GM13977 (cell line): Measurements from ENCODE around the gene TAX1BP3.

Experiments used
- DNase-seq: peaks from one replicate; pipeline ENCODE4 v3.0.0; 2012; ENCODE audit warnings: low spot score
- in situ Hi-C: fragments of 300-500 bp; cut with MboI; formaldehyde crosslinking; loops from one replicate; pipeline ENCODE4 v1.12.0; 2022; ENCODE audit warnings: low sequenced_read_pairs, low pct_unique_long_range_greater_than_20kb, mixed read lengths, inconsistent platforms; ENCODE audit not compliant: unreplicated experiment
- TF ChIP-seq, protein P1 (sequence below): IDR thresholded peaks from 2 replicates; pipeline ENCODE4 v1.5.1; 2012; ENCODE audit warnings: mild to moderate bottlenecking, control low read depth; ENCODE audit not compliant: insufficient read depth; ENCODE audit errors: extremely low read depth, missing control alignments

TAX1BP3 gene

DNA sequence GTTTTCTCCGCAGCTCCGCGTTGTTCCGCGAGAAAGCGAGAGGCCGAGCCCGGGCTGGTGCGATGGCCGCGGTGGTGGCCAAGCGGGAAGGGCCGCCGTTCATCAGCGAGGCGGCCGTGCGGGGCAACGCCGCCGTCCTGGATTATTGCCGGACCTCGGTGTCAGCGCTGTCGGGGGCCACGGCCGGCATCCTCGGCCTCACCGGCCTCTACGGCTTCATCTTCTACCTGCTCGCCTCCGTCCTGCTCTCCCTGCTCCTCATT, 638 bp upstream of the TAX1BP3 start:
- in situ Hi-C loops, result loop anchor here (25.0 kb wide), 1 partner anchor 632 kb away; no protein-coding TSS in a partner anchor
- TF ChIP-seq, protein P1, sequence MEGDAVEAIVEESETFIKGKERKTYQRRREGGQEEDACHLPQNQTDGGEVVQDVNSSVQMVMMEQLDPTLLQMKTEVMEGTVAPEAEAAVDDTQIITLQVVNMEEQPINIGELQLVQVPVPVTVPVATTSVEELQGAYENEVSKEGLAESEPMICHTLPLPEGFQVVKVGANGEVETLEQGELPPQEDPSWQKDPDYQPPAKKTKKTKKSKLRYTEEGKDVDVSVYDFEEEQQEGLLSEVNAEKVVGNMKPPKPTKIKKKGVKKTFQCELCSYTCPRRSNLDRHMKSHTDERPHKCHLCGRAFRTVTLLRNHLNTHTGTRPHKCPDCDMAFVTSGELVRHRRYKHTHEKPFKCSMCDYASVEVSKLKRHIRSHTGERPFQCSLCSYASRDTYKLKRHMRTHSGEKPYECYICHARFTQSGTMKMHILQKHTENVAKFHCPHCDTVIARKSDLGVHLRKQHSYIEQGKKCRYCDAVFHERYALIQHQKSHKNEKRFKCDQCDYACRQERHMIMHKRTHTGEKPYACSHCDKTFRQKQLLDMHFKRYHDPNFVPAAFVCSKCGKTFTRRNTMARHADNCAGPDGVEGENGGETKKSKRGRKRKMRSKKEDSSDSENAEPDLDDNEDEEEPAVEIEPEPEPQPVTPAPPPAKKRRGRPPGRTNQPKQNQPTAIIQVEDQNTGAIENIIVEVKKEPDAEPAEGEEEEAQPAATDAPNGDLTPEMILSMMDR, result no peak

DNA sequence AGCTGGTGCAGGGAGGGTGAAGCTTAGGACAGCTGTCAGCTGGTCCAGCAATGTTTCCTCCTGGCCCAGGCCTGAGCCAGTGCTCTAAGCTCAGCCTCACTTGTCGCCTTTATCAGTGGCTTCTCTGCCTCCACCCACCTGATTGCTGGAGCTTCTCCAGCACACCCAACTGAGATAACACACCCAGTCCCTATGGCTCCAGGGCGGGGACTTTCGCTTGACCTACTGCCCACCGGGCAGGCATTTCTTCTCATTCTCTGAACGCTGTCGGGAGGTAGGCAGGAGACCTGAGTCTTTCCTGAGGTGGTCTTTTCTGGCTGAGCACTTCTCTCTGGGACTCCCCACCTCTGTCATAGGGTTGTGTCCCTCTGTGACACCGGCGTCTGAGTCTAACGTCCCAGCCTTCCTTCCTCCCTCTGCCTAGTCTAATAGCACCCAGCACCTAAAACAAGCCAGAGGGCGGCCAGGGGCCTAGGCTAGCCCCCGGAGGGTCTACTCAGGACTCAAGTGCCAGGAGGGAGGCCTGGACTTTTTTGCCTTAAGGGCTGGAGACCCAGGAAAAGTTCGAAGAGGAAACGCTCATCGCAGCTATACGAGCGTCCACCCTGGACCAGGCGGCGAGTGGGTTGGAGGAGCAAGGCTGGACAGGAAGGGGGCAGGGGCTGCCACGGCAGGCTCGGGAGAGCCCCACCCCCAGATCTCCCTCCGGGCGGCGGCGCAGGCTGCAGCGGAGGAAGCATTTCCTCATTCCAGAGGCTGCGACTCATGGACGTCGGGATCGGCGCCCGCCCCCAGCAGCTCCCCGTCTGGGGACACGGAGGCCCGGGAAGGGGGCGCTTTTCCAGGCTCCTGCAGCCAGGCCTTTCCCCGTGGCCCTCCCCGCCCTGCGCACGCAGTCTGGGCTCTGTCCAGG, 756 bp downstream of the TAX1BP3 start:
- in situ Hi-C loops, result loop anchor here (25.0 kb wide), 1 partner anchor 630 kb away; no protein-coding TSS in a partner anchor
- TF ChIP-seq, protein P1, result peak; percentile 0
- DNase-seq, result no peak

More for the DNA sequence above, 638 bp upstream of the TAX1BP3 start:
- DNase-seq, result no peak

DNA sequence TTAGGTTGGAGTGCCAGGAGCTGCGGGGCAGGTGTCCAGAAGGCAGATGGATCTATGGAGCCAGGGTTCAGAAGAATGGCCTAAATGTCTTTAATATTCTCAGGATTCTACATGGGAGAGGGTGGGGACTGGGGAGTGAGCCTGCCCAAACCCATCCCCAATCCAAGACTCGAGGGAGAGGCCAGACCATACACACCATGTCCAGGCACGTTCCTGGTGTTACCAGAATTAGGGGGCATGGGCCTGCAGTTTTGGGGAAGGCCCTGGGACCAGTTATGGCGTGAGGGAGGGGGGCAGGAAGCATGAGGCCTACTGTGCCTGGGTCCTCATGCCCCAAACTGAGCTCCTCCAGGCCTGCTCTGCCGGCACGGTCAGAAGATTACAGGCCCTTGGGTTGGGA, 1.9 kb downstream of the TAX1BP3 start:
- in situ Hi-C loops, result loop anchor here (25.0 kb wide), 1 partner anchor 629 kb away; no protein-coding TSS in a partner anchor
- TF ChIP-seq, protein P1, result no peak
- no peak for DNase-seq

DNA sequence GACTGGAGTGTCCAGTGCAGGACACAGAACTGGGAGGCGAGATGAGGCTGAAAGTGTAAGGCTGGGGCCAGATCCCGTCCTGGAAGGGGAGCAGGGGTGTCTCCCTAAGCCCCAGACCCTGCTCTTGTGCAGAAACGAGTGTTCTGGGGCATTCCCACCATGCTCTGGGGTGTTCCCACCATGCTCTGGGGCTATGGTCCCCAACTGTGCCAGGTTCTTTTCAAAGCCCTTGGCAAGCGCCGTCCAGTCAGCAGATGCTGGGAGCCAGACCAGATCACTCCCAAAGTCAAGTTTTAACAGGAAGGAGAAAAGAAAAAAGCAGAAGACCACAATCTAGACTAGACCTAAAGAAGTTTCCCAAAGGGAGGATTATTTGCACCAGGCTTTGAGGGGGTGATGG, 2.5 kb downstream of the TAX1BP3 start:
- in situ Hi-C loops, result loop anchor here (25.0 kb wide), 1 partner anchor 629 kb away; no protein-coding TSS in a partner anchor
- no peak for DNase-seq
- TF ChIP-seq, protein P1, result no peak

DNA sequence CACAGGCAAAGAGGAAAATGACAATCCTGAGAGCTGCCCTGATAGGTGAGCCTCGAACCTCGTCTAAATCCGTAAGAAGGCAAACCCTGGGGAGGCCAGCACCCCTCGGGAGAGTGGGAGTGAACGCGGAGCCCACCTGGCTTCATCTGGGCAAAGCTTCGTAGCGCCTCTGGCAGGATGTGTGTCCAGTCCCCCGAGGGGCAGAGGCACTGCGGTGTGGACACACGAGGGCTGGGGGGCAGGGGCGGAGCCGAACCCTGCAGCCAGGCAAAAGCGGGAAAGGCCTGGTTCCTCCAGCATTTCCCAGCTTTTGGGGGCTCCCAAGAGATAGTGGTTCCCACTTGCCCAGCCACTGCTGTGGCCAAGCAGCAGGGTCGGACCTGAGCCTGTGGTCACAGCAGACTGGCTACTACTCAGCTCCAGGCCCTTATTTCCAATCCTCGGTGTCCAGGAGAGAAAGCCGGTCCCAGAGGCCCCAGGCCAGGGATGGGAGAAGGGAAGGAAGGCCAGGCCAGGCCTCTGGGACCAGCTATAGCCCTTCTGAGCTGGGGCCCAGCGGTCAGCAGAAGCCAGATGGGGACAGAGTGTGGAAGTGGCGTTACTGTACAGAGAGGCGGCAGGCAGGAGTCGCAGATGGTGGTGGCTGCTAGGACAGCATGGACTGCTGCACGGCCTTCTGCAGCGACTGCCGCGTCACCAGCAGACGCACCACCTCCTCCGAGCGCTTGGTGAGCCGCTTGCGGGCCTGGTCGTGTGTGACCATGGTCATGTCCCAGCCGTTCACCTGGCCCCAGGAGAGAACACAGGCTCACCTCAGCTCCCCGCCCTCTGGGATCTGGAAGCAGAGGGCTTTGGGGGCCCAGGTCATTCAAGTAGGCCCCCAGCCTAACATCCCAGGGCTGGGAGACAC, 5.0 kb downstream of the TAX1BP3 start:
- TF ChIP-seq, protein P1, result no peak
- DNase-seq, result no peak
- in situ Hi-C loops, result loop anchor here (25.0 kb wide), 1 partner anchor 626 kb away; no protein-coding TSS in a partner anchor

DNA sequence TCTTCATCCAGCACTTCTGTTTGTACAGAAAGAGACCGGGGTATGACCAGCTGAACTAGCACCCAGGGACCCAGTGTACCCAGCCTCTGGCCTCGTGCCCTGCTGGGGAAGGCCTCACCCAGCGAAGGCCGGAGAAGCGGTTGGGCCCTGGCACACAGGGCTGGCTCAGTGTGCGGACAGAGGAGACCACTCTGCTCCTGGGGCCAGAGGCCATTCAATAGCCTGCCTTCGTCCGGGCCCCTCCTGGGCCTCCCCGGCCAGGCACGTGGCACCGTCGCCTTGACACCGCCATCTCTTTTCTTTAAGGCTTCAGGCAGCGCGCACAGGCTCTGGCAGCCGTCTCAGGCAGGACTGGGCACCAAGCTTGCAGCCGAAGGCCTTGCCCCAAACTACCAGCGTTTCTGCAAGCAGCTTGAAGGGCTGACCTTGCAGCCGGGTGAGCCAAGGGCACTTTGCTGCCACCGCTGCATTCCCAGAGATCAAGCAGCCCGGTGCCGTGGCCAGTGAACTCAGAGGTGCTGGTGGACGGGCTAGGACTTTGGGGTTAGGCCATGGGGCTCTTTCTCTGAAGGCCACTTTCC, 8.0 kb downstream of the TAX1BP3 start:
- in situ Hi-C loops, result loop anchor here (25.0 kb wide), 1 partner anchor 623 kb away; no protein-coding TSS in a partner anchor
- no peak for DNase-seq

More for the DNA sequence above, 8.0 kb downstream of the TAX1BP3 start:
- TF ChIP-seq, protein P1, result no peak
